Limb (tissue), 2 donors: ENCODE measurements around the gene TMEM184C.
A peak's percentile ranks its signal among the peaks of the same experiment; 100 is the strongest.

Source experiments
- DNase-seq, 2 donors: peaks; one replicate each; pipeline ENCODE4 v3.0.0-alpha.2; 2016; ENCODE audit errors: extremely low spot score in 2 of 2

Gene TMEM184C

GRCh38 chr4:147617173-147617840, at the start of gene TMEM184C:
TMEM184C (plus strand) TSS chr4:147617397; CDS start chr4:147617957, 560 bp downstream.
- peak; percentile 96 to 98 for DNase-seq

- no peak for DNase-seq
Measured at GRCh38 chr4:147570616-147571015, 46.6 kb upstream of the TMEM184C start.

- DNase-seq, result no peak
Measured at GRCh38 chr4:147571036-147571770, 46.0 kb upstream of the TMEM184C start.

GRCh38 chr4:147576084-147576483, 41.1 kb upstream of the TMEM184C start:
- DNase-seq, result no peak

GRCh38 chr4:147578051-147578476, 39.1 kb upstream of the TMEM184C start:
- DNase-seq, result no peak

DNA sequence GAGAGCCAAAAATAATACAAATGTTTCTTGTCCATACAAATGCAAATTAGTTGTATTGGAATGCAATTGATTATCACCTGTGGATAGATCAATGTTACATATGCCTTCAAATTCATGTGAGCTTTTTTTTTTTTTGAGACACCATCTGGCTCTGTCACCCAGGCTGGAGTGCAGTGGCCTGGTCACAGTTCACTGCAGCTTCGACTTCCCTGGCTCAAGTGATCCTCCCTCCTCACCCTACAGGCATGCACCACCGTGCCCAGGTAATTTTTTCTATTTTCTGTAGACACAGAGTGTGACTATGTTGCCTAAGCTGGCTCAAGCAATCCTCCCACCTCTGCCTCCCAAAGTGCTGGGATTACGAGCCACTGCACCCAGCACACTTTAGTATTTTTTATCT, 38.6 kb upstream of the TMEM184C start:
- DNase-seq, result no peak

DNA sequence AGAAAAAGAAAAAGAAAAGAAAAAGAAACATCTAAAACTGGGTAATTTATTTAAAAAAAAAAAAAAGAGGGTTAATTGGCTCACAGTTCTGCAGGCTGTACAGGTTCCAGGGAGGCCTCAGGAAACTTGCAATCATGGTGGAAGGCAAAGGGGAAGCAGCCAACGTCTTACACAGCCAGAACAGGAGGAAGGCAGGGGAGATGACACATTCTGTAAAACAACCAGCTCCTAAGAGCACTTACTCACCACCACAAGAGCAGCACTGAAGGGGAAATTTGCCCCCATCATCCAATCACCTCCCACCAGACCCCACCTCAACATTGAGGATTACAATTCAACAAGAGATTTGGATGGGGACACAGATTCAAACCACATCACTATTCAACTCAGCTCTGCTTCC, 36.8 kb upstream of the TMEM184C start:
- DNase-seq, result no peak

GRCh38 chr4:147581606-147582350, 35.4 kb upstream of the TMEM184C start:
- DNase-seq, result no peak

DNA sequence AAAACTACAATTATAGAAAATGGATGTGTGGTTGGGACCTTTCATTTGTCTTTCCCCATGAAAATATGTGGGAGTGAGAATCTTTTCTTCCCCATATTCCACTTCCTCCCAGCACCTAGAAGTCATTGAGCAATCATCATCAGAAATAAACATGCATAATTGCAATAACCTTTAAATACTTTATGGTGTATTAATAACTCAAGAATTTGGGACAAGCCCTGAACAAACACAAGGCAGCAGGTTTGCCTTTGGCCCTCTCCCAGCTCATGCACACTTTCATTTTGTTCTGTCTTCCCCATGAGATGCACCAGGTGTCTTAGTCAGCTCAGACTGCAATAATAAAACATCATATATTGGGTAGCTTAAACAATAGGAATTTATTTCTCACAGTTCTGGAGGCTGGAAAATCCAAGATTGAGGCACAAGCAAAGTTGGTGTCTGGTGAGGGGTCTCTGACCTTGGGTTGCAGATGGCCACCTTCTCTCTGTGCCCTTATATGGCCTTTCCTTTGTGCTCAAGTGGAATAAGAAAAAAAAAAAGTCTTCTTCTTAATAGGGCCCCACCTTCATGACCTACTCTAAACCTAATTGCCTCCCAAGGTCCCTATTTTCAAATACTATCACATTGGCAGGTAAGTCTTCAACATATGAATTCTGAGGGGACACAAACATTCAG, 34.7 kb upstream of the TMEM184C start:
- DNase-seq, result no peak

- DNase-seq, result no peak
Measured at GRCh38 chr4:147583876-147584275, 33.3 kb upstream of the TMEM184C start.

- no peak for DNase-seq
Measured at GRCh38 chr4:147586032-147586431, 31.2 kb upstream of the TMEM184C start.

GRCh38 chr4:147586637-147587036, 30.6 kb upstream of the TMEM184C start:
- DNase-seq, result no peak

GRCh38 chr4:147587041-147587440, 30.2 kb upstream of the TMEM184C start:
- DNase-seq, result no peak

DNA sequence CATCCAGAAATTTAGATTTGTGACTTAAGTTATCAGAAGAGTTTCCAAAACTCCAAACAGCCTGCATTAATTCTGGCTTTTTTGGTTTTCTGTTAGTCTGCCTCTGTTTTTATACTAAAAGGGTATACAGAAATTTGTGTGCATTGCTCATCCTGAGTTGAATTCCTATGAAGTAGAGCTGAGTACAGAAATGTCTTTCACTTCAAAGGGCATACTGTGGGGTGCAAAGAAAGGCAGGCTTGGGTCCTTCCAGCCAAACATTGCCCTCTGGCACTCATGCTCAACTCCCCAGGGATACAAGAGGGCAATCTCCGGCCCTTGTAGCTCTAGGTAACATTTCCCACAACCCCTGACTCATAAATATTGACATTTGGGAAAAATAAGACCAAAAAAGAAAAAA, 27.6 kb upstream of the TMEM184C start:
- no peak for DNase-seq

DNA sequence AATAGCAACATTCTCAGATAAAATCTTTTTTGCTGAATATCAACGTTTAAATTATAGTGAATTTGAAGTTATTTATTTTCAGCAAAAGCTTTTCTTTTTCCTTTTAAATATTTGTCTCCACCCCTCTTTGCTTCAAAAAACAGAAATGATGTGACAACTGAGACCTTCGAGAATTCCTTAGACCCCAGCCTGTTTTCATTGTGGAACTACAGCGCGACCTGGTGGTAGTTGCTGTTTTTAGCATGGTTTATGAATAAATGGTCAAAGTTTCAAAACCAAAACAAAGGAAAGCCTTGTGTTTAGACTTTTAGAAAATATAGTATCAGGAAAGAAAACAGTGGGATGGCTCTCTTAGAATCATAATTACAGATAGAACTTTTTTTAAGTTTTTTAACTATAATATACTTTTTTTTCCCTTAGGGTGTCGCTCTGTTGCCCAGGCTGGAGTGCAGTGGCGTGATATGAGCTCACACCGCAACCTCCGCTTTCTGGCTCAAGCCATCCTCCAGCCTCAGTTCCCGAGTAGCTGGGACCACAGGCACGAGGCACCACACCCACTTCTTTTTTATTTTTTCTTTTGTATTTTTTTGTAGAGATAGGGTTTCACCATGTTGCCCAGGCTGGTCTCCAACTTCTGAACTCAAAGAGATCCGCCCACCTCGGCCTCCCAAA, 26.8 kb upstream of the TMEM184C start:
- peak; percentile 82 to 84 for DNase-seq

DNA sequence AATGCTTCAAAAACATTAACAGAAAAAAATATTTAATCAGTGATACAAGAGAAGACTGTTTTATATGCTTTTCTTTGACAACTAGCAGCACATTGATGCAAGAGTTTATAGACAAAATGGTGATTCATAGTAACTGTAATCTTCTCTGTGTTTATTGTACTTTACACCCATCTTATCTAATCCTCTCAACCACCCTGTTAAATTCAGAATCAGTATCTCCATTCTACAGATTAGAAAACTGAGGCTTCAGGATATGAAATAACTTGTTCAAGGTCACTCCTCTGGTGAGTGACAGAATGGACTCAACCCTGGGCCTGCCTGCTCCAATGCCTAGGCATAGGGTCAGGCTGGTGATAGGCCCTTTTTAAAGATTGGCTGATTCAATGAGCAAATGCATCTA, 26.1 kb upstream of the TMEM184C start:
- no peak for DNase-seq

DNA sequence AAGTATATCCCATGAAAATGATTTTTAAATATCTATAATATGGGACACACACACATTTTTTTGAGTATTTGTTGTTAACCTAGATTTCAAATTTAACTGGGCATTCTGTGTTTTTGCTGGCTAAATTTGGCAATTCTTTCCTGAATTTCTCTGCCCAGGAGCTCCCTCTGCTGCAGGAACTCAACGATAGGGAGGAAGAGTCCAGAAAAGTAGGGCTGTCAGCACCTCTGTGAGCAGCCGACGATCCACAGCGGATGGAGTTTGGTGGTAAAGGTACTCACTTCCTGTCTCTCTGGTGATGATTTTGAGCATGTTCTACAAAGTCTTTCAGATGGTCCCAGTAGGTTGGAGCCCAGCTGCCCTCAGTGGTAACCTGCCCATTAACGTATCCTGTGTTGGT, 23.1 kb upstream of the TMEM184C start:
- DNase-seq, result no peak

DNA sequence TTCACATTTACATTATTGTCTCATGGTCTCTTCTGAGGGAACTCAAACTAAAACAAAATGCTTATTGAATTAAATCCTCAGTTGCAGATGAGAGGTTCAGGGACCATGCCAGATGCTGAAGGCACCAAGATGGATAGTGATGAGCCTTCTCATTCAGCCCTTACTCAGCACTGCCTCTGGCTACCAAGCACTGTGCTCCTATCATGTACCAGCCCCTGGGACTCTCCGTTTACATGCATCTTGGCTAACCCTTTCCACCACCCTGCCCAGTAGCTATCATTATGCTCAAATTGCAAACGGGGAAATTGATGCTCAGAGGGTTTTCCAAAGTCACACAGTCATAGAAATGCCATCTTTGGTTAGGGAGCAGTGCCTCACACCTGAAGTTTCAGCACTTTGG, 22.6 kb upstream of the TMEM184C start:
- no peak for DNase-seq

DNA sequence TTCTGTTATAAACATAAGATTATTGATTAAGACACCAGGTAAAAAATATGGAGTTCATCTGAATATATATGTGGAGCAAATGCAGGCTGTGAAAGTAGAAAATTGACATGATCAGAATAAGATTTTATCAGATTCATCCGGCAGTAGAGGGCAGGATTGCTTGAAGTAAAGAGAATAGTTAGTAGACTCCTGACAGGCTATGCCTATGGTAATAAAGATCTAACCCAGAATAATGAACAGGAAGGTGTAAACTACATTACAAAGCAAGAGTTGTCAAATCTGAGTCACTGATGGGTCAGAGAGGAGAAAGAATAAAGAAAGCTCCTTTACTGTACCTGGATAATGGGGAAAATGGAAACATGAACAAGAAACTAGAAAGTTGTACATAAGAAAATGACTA, 20.8 kb upstream of the TMEM184C start:
- no peak for DNase-seq

- no peak for DNase-seq
Measured at GRCh38 chr4:147596981-147597380, 20.2 kb upstream of the TMEM184C start.

DNA sequence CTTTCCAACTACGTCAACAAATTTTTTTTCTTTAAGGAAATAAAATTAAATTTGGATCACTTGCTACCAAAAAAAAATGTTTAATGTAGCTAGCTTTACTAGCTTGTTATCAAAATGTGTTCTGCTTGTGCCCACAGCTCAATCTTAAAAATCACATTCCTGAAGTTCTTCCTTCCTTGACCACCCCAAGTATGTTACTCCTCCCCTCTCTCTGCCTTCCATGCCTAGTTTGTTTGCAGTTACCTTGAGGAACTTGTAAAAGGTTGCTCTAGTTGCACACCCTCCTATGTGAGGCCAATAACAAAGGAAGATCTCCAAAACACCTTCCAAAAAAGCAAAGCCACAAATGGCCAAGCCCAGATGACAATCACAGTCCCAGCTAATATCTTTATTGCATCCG, 19.6 kb upstream of the TMEM184C start:
- no peak for DNase-seq
